ENCODE measurements around the gene HTATIP2. TPM values are rescaled to one million over a fixed set of nuclear protein-coding genes. Genes with fewer than 3 reads are reported as not detected.
A peak's percentile ranks its signal among the peaks of the same experiment; 100 is the strongest.
"Not testable (repeated sequence)": the region's sequence is repeated elsewhere in the genome, so short reads cannot be mapped to it uniquely, and the experiment has no call there.

The HTATIP2 gene
- total RNA-seq, 1 experiment from 2014 or later, result 94.7 TPM

DNA sequence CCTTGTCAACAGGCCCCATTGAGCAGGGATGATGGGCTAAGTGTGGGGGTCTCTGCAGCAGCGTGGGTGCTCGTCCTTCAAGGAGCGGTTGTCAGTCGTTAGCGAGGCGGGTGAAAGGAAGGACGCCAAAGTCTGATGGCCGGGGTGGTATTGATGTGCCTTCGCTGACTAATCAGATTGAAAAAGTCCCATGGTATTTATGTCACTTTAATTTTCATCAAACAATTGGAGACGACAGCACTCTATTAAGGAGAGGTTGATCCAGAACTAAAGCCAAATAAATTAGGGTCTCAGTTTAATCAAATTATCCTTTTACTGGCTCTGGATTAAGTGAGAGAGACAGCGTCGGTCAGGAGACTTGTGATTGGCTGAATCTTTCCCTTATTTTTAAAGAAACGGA is 9.6 kb downstream of the HTATIP2 start:
- no peak overlapping the region for H3K27ac Mint-ChIP-seq (ENCODE audit: unreplicated experiment)
- DNase-seq, result no peak
- peaks cover 14% of the 10 kb centered on the region for H3K36me3 Mint-ChIP-seq (ENCODE audit: insufficient read depth, unreplicated experiment)
- CTCF ChIA-PET, result interaction anchor here (0.6 kb wide), 1 partner anchor 19 kb away, joined by 3 read pairs; no protein-coding TSS in a partner anchor
- intact Hi-C loops (cut with micrococcal nuclease; ENCODE audit: unreplicated experiment), result no loop called here
- H3K9me3 Mint-ChIP-seq (ENCODE audit: low read depth, unreplicated experiment), result no peaks in the 10 kb centered on the region
- TF ChIP-seq, protein P1, sequence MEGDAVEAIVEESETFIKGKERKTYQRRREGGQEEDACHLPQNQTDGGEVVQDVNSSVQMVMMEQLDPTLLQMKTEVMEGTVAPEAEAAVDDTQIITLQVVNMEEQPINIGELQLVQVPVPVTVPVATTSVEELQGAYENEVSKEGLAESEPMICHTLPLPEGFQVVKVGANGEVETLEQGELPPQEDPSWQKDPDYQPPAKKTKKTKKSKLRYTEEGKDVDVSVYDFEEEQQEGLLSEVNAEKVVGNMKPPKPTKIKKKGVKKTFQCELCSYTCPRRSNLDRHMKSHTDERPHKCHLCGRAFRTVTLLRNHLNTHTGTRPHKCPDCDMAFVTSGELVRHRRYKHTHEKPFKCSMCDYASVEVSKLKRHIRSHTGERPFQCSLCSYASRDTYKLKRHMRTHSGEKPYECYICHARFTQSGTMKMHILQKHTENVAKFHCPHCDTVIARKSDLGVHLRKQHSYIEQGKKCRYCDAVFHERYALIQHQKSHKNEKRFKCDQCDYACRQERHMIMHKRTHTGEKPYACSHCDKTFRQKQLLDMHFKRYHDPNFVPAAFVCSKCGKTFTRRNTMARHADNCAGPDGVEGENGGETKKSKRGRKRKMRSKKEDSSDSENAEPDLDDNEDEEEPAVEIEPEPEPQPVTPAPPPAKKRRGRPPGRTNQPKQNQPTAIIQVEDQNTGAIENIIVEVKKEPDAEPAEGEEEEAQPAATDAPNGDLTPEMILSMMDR (IDR thresholded peaks at IDR 0.05; ENCODE audit: unreplicated experiment), result no peak
- H3K27me3 Mint-ChIP-seq (ENCODE audit: unreplicated experiment), result no peaks in the 10 kb centered on the region
- no peak overlapping the region for H3K4me3 Mint-ChIP-seq (ENCODE audit: low read depth, unreplicated experiment)
- peaks cover 14% of the 10 kb centered on the region for H3K4me1 Mint-ChIP-seq (ENCODE audit: low read depth, unreplicated experiment)
- BruUV-seq (replicated peaks), result no TSS peak

DNA sequence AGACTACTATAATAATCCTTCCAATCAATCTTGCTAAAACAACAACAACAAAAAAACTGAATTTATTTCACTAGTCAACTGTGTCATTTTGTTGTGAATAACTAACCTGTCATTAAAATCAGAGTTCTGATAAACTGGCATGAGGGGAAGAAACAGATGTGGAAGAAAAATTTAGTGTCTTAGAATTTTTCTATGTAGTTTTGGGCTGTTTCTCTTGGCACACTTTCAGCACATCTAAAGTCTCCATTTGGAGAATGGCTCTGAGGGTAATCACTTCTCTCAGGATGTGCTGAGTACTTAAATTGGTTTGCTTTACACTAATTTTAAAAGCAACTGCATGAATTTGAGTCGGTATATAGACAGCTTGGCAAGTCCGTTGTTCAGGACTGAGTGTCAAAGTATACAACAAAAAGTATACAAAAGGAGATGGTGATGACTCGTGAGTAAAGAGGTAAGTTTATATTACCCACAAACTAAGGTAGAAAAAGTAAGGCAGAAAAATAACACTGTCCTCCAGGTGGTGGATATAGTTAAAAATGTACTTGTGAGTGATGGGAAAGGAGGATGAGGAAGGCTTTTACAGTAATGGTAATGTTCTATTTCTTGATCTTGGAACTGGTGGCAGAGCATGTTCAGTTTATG is 10.2 kb downstream of the HTATIP2 start:
- Mint-ChIP-seq H3K4me1 (ENCODE audit: low read depth, unreplicated experiment) (peaks cover 14% of the 10 kb centered on the region), H3K9me3 (ENCODE audit: low read depth, unreplicated experiment) (no peaks in the 10 kb centered on the region), H3K27me3 (ENCODE audit: unreplicated experiment) (no peaks in the 10 kb centered on the region), H3K4me3 (ENCODE audit: low read depth, unreplicated experiment) (no peak overlapping the region), H3K27ac (ENCODE audit: unreplicated experiment) (no peak overlapping the region), H3K36me3 (ENCODE audit: insufficient read depth, unreplicated experiment) (peaks cover 14% of the 10 kb centered on the region)
- TF ChIP-seq, protein P1 (IDR thresholded peaks at IDR 0.05; ENCODE audit: unreplicated experiment), result no peak
- CTCF ChIA-PET, result interaction anchor here (0.6 kb wide), 1 partner anchor 238 kb away, joined by 3 read pairs; no protein-coding TSS in a partner anchor
- intact Hi-C loops (cut with micrococcal nuclease; ENCODE audit: unreplicated experiment), result no loop called here
- DNase-seq, result no peak
- BruUV-seq (replicated peaks), result no TSS peak

DNA sequence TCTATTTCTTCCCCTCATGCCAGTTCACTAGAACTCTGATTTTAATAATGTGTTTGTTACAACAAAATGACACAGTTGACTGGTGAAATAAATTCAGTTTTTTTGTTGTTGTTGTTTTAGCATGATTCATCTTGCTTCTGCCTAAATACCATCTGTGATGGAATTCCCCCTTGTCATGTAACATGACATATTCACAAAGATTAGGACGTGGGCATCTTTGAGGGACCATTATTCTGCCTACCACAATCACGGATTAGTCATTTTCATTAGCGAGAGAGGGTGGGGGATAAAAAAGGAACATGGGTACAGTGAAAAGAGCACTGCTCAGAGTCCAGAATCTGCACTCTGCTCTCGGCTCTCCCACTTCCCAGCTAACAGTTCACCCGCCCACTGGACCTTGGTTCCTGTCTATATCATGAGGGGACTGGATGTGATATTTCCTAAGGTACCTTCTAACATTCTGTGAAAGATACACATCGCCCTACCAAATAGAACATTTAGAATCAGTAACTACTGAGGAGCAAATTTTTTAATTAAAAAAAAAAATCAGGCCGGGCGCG is 11.3 kb downstream of the HTATIP2 start:
- no peak overlapping the region for H3K4me3 Mint-ChIP-seq (ENCODE audit: low read depth, unreplicated experiment)
- TF ChIP-seq, protein P1 (IDR thresholded peaks at IDR 0.05; ENCODE audit: unreplicated experiment), result no peak
- H3K9me3 Mint-ChIP-seq (ENCODE audit: low read depth, unreplicated experiment), result no peaks in the 10 kb centered on the region
- no TSS peak for BruUV-seq (replicated peaks)
- no peak for DNase-seq
- CTCF ChIA-PET, result no interaction called here
- H3K27ac Mint-ChIP-seq (ENCODE audit: unreplicated experiment), result peak overlapping the region; percentile 47
- intact Hi-C loops (cut with micrococcal nuclease; ENCODE audit: unreplicated experiment), result no loop called here
- no peaks in the 10 kb centered on the region for H3K27me3 Mint-ChIP-seq (ENCODE audit: unreplicated experiment)
- peaks cover 14% of the 10 kb centered on the region for H3K36me3 Mint-ChIP-seq (ENCODE audit: insufficient read depth, unreplicated experiment)
- peaks cover 14% of the 10 kb centered on the region for H3K4me1 Mint-ChIP-seq (ENCODE audit: low read depth, unreplicated experiment)

DNA sequence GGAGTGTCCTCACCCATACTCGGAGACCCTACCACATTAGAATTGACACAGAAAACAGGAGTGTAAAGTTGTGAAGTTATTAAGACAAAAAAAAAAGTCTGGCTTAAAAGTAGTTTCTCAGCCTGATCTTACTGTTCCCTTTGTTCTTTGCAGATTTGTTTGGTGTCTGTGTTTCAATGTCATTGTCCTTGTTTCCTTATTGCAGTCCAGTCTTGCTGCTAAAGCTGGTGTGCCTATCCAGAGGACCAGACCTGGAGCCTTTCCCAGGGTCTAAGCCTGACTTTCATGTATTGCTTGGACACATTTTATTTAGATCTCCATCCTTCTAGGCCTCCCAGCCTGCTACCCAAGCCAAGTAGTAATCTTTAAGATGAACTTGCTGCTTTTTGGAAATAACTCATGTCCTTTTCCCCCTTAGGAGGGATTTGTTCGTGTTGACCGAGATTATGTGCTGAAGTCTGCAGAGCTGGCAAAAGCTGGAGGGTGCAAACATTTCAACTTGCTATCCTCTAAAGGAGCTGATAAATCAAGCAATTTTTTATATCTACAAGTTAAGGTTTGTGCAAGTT is 12.7 kb downstream of the HTATIP2 start:
- Mint-ChIP-seq H3K36me3 (ENCODE audit: insufficient read depth, unreplicated experiment) (peaks cover 12% of the 10 kb centered on the region), H3K27ac (ENCODE audit: unreplicated experiment) (no peak overlapping the region), H3K9me3 (ENCODE audit: low read depth, unreplicated experiment) (no peaks in the 10 kb centered on the region), H3K4me1 (ENCODE audit: low read depth, unreplicated experiment) (peaks cover 14% of the 10 kb centered on the region), H3K4me3 (ENCODE audit: low read depth, unreplicated experiment) (no peak overlapping the region), H3K27me3 (ENCODE audit: unreplicated experiment) (no peaks in the 10 kb centered on the region)
- intact Hi-C loops (cut with micrococcal nuclease; ENCODE audit: unreplicated experiment), result no loop called here
- CTCF ChIA-PET, result no interaction called here
- no peak for DNase-seq
- BruUV-seq (replicated peaks), result no TSS peak
- TF ChIP-seq, protein P1 (IDR thresholded peaks at IDR 0.05; ENCODE audit: unreplicated experiment), result no peak

DNA sequence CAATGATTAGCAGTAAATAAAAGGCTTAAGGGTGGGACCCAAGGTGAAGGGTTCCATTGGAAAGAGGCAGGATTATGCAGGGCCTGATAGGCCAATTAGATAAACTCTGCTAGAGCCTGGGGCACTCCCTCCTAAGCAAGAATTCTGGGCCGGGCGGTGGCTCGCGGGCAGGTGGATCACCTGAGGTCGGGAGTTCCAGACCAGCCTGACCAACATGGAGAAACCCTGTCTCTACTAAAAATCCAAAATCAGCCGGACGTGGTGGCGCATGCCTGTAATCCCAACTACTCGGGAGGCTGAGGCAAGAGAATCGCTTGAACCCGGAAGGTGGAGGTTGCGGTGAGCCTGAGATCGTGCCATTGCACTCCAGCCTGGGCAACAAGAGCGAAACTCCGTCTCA is 22.5 kb downstream of the HTATIP2 start:
- H3K4me3 Mint-ChIP-seq (ENCODE audit: low read depth, unreplicated experiment); CTCF ChIA-PET; H3K4me1 Mint-ChIP-seq (ENCODE audit: low read depth, unreplicated experiment); BruUV-seq (replicated peaks); DNase-seq; H3K9me3 Mint-ChIP-seq (ENCODE audit: low read depth, unreplicated experiment); intact Hi-C loops (cut with micrococcal nuclease; ENCODE audit: unreplicated experiment); H3K27me3 Mint-ChIP-seq (ENCODE audit: unreplicated experiment): not testable (repeated sequence)
- Mint-ChIP-seq H3K36me3 (ENCODE audit: insufficient read depth, unreplicated experiment) (peaks cover 34% of the 10 kb centered on the region), H3K27ac (ENCODE audit: unreplicated experiment) (peak overlapping the region; percentile 96)

All from Calu3 (cell line).